Body of pancreas (tissue), 4 donors: ENCODE results near the gene CLN5.

Source experiments
- POLR2A ChIP-seq, 3 donors: fragments of 450-650 bp; IDR thresholded peaks; one replicate each; pipeline ENCODE4 v1.6.1; 2016; ENCODE audit warnings: antibody characterized with exemption in 3 of 3, mild to moderate bottlenecking in 2 of 3
- TF ChIP-seq, protein P1 (sequence below), 7 experiments: fragments of 450-650 bp in 4 of 7; fragments of 200-600 bp in 3 of 7; sonication (generic) in 3 of 7; IDR thresholded peaks; one replicate each; pipeline ENCODE4 v1.5.1; 2016 to 2019; ENCODE audit warnings: antibody characterized with exemption in 7 of 7

GRCh38 chr13:76967031-76967430, 24.9 kb upstream of the CLN5 start:
- TF ChIP-seq, protein P1, sequence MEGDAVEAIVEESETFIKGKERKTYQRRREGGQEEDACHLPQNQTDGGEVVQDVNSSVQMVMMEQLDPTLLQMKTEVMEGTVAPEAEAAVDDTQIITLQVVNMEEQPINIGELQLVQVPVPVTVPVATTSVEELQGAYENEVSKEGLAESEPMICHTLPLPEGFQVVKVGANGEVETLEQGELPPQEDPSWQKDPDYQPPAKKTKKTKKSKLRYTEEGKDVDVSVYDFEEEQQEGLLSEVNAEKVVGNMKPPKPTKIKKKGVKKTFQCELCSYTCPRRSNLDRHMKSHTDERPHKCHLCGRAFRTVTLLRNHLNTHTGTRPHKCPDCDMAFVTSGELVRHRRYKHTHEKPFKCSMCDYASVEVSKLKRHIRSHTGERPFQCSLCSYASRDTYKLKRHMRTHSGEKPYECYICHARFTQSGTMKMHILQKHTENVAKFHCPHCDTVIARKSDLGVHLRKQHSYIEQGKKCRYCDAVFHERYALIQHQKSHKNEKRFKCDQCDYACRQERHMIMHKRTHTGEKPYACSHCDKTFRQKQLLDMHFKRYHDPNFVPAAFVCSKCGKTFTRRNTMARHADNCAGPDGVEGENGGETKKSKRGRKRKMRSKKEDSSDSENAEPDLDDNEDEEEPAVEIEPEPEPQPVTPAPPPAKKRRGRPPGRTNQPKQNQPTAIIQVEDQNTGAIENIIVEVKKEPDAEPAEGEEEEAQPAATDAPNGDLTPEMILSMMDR (IDR thresholded peaks at IDR 0.05) = no peak
- no peak for TF ChIP-seq POLR2A (IDR thresholded peaks at IDR 0.05)
